HG03060 (cell line): ENCODE results near the gene APPL2.

Source experiments
- ATAC-seq: cut with Tn5 transposase; IDR thresholded peaks from one replicate; pipeline ENCODE4 v1.9.1; 2021; ENCODE audit warnings: low read depth, moderate number of reproducible peaks; ENCODE audit not compliant: unreplicated experiment

Gene APPL2

DNA sequence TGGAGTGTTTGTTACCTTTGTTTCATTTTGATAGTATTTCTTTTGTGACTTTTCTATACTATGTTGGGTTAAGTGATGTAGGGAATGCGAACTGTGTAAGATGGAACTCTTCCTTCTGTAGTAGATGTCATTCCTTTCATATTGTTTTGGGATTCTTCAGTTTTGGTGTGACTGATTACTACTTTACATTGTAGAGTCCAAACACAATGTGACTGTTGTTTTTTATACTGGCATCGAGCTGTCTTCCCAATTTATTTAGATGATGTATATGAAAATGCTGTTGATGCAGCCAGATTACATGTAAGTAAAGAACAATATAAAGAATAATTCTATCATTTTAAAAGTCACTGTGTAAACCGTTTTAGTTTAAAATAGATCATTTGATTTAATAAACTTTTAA, 93.7 kb downstream of the APPL2 start:
- ATAC-seq: no peak

DNA sequence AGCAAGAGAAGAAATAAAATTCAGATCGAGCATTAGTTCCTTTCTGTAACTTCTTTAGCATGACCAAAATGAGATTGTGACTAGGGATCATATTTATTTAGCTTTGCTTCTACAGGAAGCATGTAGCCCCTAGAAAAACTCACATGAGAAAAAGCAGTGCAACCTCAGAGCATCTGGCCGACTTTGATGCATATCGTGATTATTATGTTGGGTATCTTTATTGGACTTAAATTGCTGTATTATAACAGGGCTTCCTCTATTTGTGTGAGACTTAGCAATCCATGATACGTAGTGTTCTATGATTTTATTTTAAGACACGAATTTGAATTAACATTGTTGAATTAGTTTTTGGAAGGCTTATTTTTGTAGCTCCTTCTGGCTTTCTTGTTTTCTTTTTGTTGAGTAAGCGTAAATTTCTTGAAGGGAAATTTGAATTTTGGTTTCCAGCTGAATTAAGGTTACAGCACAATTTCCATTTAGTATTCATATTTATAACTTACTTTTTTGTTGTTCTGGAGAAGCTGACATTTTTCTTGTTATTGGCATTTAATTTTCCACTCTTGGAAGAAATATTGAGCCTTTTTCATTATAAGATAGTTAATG, 94.6 kb downstream of the APPL2 start:
- ATAC-seq: no peak

DNA sequence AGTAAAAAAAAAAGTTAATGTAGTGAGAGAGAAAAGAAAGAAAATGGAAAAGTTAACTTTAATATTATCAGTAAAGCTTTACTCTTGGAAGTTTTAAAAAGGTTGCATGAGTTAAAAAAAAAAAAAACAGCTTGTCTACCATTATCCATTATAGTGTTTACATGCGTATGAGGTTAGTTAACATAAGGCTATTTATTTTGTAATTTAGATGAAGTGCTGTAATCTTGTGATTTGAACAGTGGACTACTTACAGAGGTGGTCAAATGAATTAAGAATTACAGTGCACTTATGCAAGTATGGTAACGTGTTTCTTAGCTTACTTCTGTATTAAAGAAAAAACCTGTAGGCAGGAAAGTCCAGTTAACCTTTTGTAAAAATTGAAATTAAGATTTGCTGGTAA, 97.7 kb downstream of the APPL2 start:
- no peak for ATAC-seq
